ENCODE measurements around the gene ZNF708. TPM values are rescaled to one million over a fixed set of nuclear protein-coding genes. Genes with fewer than 3 reads are reported as not detected.
"Not testable (repeated sequence)": the region's sequence is repeated elsewhere in the genome, so short reads cannot be mapped to it uniquely, and the experiment has no call there.

ZNF708 gene
- total RNA-seq, result 11.0 TPM
- long read RNA-seq, full-length matches to known transcripts, result 2 of 9 reads
- long read RNA-seq, partial matches to known transcripts, result 2 of 9 reads
- long read RNA-seq, other reads (novel, unspliced or antisense), result 5 of 9 reads

- peak; percentile 92 for DNase-seq (ENCODE audit: low spot score)
Measured at GRCh38 chr19:21328885-21329605, at the start of gene ZNF708. TSS of gene ZNF708 (minus strand) at chr19:21329410. CDS start at chr19:21329212, 198 bp downstream.

GRCh38 chr19:21362291-21362690 is 33.1 kb upstream of the ZNF708 start:
- DNase-seq (ENCODE audit: low spot score), result no peak

- DNase-seq (ENCODE audit: low spot score), result peak; percentile 96
Measured at GRCh38 chr19:21358768-21359451, 29.7 kb upstream of the ZNF708 start, which contains the start of gene ZNF738. TSS of gene ZNF738 (plus strand) at chr19:21359000. CDS start at chr19:21359141, 141 bp downstream.

GRCh38 chr19:21352830-21353229 is 23.6 kb upstream of the ZNF708 start:
- DNase-seq (ENCODE audit: low spot score), result no peak

- not testable (repeated sequence) for DNase-seq (ENCODE audit: low spot score)
Measured at GRCh38 chr19:21344841-21345240, 15.6 kb upstream of the ZNF708 start.

- DNase-seq (ENCODE audit: low spot score), result no peak
Measured at GRCh38 chr19:21335721-21336120, 6.5 kb upstream of the ZNF708 start.

GRCh38 chr19:21328406-21328805 is 804 bp downstream of the ZNF708 start:
- no peak for DNase-seq (ENCODE audit: low spot score)

GRCh38 chr19:21326169-21326568 is 3.0 kb downstream of the ZNF708 start:
- no peak for DNase-seq (ENCODE audit: low spot score)

- DNase-seq (ENCODE audit: low spot score), result no peak
Measured at GRCh38 chr19:21323000-21323399, 6.2 kb downstream of the ZNF708 start.

GRCh38 chr19:21322528-21322927 is 6.7 kb downstream of the ZNF708 start:
- no peak for DNase-seq (ENCODE audit: low spot score)

GRCh38 chr19:21321996-21322395 is 7.2 kb downstream of the ZNF708 start:
- no peak for DNase-seq (ENCODE audit: low spot score)

GRCh38 chr19:21321134-21321533 is 8.1 kb downstream of the ZNF708 start:
- DNase-seq (ENCODE audit: low spot score), result no peak

- DNase-seq (ENCODE audit: low spot score), result no peak
Measured at GRCh38 chr19:21317821-21318220, 11.4 kb downstream of the ZNF708 start.

- no peak for DNase-seq (ENCODE audit: low spot score)
Measured at GRCh38 chr19:21314676-21315075, 14.5 kb downstream of the ZNF708 start.

GRCh38 chr19:21312807-21313206 is 16.4 kb downstream of the ZNF708 start:
- not testable (repeated sequence) for DNase-seq (ENCODE audit: low spot score)

GRCh38 chr19:21308773-21309172 is 20.4 kb downstream of the ZNF708 start:
- no peak for DNase-seq (ENCODE audit: low spot score)

- DNase-seq (ENCODE audit: low spot score), result not testable (repeated sequence)
Measured at GRCh38 chr19:21306881-21307479, 22.2 kb downstream of the ZNF708 start.

- DNase-seq (ENCODE audit: low spot score), result not testable (repeated sequence)
Measured at GRCh38 chr19:21293768-21294167, 35.4 kb downstream of the ZNF708 start.

- no peak for DNase-seq (ENCODE audit: low spot score)
Measured at GRCh38 chr19:21269813-21270212, 59.4 kb downstream of the ZNF708 start.

- DNase-seq (ENCODE audit: low spot score), result no peak
Measured at GRCh38 chr19:21264891-21265290, 64.3 kb downstream of the ZNF708 start.

GRCh38 chr19:21264416-21264815 is 64.8 kb downstream of the ZNF708 start:
- no peak for DNase-seq (ENCODE audit: low spot score)

- not testable (repeated sequence) for DNase-seq (ENCODE audit: low spot score)
Measured at GRCh38 chr19:21260848-21261381, 68.3 kb downstream of the ZNF708 start.
